WTC11 (cell line): ENCODE results near the gene NOM1. TPM values are rescaled to one million over a fixed set of nuclear protein-coding genes. Genes with fewer than 3 reads are reported as not detected.
A peak's percentile ranks its signal among the peaks of the same experiment; 100 is the strongest.

Experiments
- ATAC-seq: fragments of 200-7000 bp; cut with Tn5 transposase; 2 replicates; pipeline ENCODE4 v1.10.0; 2021; ENCODE audit warnings: mild to moderate bottlenecking, moderate library complexity
- CTCF ChIA-PET: fragments of 300-600 bp; sonication (Branson Sonifier 250); formaldehyde crosslinking; loops from one replicate; lab custom pipeline; 2021; ENCODE audit warnings: antibody characterized with exemption; lab: Charles Lee
- POLR2A ChIA-PET: fragments of 350-600 bp; sonication (Branson Sonifier 250); formaldehyde crosslinking; loops from one replicate; lab custom pipeline; 2021; ENCODE audit warnings: antibody characterized with exemption; lab: Charles Lee
- DNase-seq: peaks from one replicate; pipeline ENCODE4 v3.0.0; 2021; ENCODE audit warnings: low spot score
- H3K27ac Mint-ChIP-seq: 2 replicates; pipeline ENCODE4 v1.8.0; 2021; ENCODE audit warnings: mixed read lengths
- H3K27me3 Mint-ChIP-seq: 2 replicates; pipeline ENCODE4 v1.8.0; 2021; ENCODE audit warnings: low read depth, mild to moderate bottlenecking, moderate library complexity, mixed read lengths
- H3K36me3 Mint-ChIP-seq: 2 replicates; pipeline ENCODE4 v1.8.0; 2021; ENCODE audit warnings: mixed read lengths
- H3K4me1 Mint-ChIP-seq: 2 replicates; pipeline ENCODE4 v1.8.0; 2022; ENCODE audit warnings: mixed read lengths
- H3K4me3 Mint-ChIP-seq: 2 replicates; pipeline ENCODE4 v1.8.0; 2021; ENCODE audit warnings: mild to moderate bottlenecking, moderate library complexity, mixed read lengths
- H3K9me3 Mint-ChIP-seq: 2 replicates; pipeline ENCODE4 v1.8.0; 2021; ENCODE audit warnings: mixed read lengths
- CBFB ChIP-seq: sonication (generic); formaldehyde crosslinking; IDR thresholded peaks from 2 replicates; pipeline ENCODE4 v1.8.1; 2022; ENCODE audit warnings: mild to moderate bottlenecking, low read depth, missing genetic modification reagents
- JAZF1 ChIP-seq: fragments of 250-450 bp; sonication (Bioruptor Pico); IDR thresholded peaks from 2 replicates; pipeline ENCODE4 v1.9.0; 2021; ENCODE audit warnings: moderate library complexity, mild to moderate bottlenecking, inconsistent platforms
- MXD4 ChIP-seq: fragments of 250-450 bp; sonication (Bioruptor Pico); IDR thresholded peaks from 2 replicates; pipeline ENCODE4 v1.8.0; 2021; ENCODE audit warnings: mild to moderate bottlenecking, moderate library complexity, borderline replicate concordance
- NFE2L1 ChIP-seq: sonication (generic); formaldehyde crosslinking; IDR thresholded peaks from 2 replicates; pipeline ENCODE4 v1.8.1; 2023; ENCODE audit warnings: missing genetic modification reagents
- OVOL2 ChIP-seq: fragments of 250-450 bp; sonication (Bioruptor Pico); IDR thresholded peaks from 2 replicates; pipeline ENCODE4 v1.9.0; 2021; ENCODE audit warnings: mild to moderate bottlenecking, borderline replicate concordance
- RELA ChIP-seq: sonication (generic); formaldehyde crosslinking; IDR thresholded peaks from 2 replicates; pipeline ENCODE4 v1.8.1; 2022; ENCODE audit warnings: missing genetic modification reagents, mild to moderate bottlenecking, borderline replicate concordance
- ZBTB43 ChIP-seq: sonication (generic); formaldehyde crosslinking; IDR thresholded peaks from 2 replicates; pipeline ENCODE4 v1.8.1; 2023; ENCODE audit warnings: mild to moderate bottlenecking, missing genetic modification reagents
- ZNF121 ChIP-seq: sonication (generic); formaldehyde crosslinking; IDR thresholded peaks from 2 replicates; pipeline ENCODE4 v1.8.0; 2023; ENCODE audit warnings: missing genetic modification reagents
- ZNF219 ChIP-seq: sonication (generic); formaldehyde crosslinking; IDR thresholded peaks from 2 replicates; pipeline ENCODE4 v1.8.0; 2023; ENCODE audit warnings: missing genetic modification reagents, mild to moderate bottlenecking, borderline replicate concordance
- total RNA-seq: library from RNA; stranded (reverse); gene quantifications from 3 replicates; pipeline ENCODE4 v1.2.3, GENCODE V29; 2021
- TF ChIP-seq, protein P1 (sequence below): sonication (generic); formaldehyde crosslinking; conservative IDR thresholded peaks from 2 replicates; pipeline ENCODE4 v1.8.1; 2023; ENCODE audit warnings: mild to moderate bottlenecking, low read depth, missing genetic modification reagents, moderate library complexity
- TF ChIP-seq, protein P2 (sequence below): fragments of 250-450 bp; sonication (Bioruptor Pico); IDR thresholded peaks from 2 replicates; pipeline ENCODE4 v1.9.0; 2021; ENCODE audit warnings: mild to moderate bottlenecking
- TF ChIP-seq, protein P3 (sequence below): sonication (generic); formaldehyde crosslinking; IDR thresholded peaks from 2 replicates; pipeline ENCODE4 v1.8.1; 2023; ENCODE audit warnings: mild to moderate bottlenecking, missing genetic modification reagents, borderline replicate concordance
- TF ChIP-seq, protein P4 (sequence below): sonication (generic); formaldehyde crosslinking; IDR thresholded peaks from 2 replicates; pipeline ENCODE4 v1.8.0; 2023; ENCODE audit warnings: missing genetic modification reagents
- TF ChIP-seq, protein P5 (sequence below): sonication (generic); formaldehyde crosslinking; IDR thresholded peaks from 2 replicates; pipeline ENCODE4 v1.8.0; 2022; ENCODE audit warnings: mild to moderate bottlenecking, missing genetic modification reagents

The NOM1 gene
- total RNA-seq, 1 experiment from 2014 or later: 38.5 TPM

- Mint-ChIP-seq H3K4me3 (no peak overlapping the region), H3K9me3 (peaks cover 7% of the 10 kb centered on the region), H3K27me3 (no peaks in the 10 kb centered on the region), H3K4me1 (no peaks in the 10 kb centered on the region; the same call in 1 of the 2 replicates), H3K27ac (no peak overlapping the region), H3K36me3 (peaks cover 4% of the 10 kb centered on the region; the same call in 1 of the 2 replicates)
- TF ChIP-seq CBFB (CRISPR knock-in tag) (no peak), RELA (CRISPR knock-in tag) (no peak), NFE2L1 (CRISPR knock-in tag) (no peak), ZNF219 (CRISPR knock-in tag) (no peak), MXD4 (CRISPR knock-in tag) (no peak), OVOL2 (CRISPR knock-in tag) (no peak), ZNF121 (CRISPR knock-in tag) (no peak), JAZF1 (CRISPR knock-in tag) (no peak), ZBTB43 (CRISPR knock-in tag) (no peak)
- TF ChIP-seq, protein P1, sequence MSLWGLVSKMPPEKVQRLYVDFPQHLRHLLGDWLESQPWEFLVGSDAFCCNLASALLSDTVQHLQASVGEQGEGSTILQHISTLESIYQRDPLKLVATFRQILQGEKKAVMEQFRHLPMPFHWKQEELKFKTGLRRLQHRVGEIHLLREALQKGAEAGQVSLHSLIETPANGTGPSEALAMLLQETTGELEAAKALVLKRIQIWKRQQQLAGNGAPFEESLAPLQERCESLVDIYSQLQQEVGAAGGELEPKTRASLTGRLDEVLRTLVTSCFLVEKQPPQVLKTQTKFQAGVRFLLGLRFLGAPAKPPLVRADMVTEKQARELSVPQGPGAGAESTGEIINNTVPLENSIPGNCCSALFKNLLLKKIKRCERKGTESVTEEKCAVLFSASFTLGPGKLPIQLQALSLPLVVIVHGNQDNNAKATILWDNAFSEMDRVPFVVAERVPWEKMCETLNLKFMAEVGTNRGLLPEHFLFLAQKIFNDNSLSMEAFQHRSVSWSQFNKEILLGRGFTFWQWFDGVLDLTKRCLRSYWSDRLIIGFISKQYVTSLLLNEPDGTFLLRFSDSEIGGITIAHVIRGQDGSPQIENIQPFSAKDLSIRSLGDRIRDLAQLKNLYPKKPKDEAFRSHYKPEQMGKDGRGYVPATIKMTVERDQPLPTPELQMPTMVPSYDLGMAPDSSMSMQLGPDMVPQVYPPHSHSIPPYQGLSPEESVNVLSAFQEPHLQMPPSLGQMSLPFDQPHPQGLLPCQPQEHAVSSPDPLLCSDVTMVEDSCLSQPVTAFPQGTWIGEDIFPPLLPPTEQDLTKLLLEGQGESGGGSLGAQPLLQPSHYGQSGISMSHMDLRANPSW (CRISPR knock-in tag): no peak
- TF ChIP-seq, protein P2, sequence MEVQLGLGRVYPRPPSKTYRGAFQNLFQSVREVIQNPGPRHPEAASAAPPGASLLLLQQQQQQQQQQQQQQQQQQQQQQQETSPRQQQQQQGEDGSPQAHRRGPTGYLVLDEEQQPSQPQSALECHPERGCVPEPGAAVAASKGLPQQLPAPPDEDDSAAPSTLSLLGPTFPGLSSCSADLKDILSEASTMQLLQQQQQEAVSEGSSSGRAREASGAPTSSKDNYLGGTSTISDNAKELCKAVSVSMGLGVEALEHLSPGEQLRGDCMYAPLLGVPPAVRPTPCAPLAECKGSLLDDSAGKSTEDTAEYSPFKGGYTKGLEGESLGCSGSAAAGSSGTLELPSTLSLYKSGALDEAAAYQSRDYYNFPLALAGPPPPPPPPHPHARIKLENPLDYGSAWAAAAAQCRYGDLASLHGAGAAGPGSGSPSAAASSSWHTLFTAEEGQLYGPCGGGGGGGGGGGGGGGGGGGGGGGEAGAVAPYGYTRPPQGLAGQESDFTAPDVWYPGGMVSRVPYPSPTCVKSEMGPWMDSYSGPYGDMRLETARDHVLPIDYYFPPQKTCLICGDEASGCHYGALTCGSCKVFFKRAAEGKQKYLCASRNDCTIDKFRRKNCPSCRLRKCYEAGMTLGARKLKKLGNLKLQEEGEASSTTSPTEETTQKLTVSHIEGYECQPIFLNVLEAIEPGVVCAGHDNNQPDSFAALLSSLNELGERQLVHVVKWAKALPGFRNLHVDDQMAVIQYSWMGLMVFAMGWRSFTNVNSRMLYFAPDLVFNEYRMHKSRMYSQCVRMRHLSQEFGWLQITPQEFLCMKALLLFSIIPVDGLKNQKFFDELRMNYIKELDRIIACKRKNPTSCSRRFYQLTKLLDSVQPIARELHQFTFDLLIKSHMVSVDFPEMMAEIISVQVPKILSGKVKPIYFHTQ (CRISPR knock-in tag): no peak
- TF ChIP-seq, protein P3, sequence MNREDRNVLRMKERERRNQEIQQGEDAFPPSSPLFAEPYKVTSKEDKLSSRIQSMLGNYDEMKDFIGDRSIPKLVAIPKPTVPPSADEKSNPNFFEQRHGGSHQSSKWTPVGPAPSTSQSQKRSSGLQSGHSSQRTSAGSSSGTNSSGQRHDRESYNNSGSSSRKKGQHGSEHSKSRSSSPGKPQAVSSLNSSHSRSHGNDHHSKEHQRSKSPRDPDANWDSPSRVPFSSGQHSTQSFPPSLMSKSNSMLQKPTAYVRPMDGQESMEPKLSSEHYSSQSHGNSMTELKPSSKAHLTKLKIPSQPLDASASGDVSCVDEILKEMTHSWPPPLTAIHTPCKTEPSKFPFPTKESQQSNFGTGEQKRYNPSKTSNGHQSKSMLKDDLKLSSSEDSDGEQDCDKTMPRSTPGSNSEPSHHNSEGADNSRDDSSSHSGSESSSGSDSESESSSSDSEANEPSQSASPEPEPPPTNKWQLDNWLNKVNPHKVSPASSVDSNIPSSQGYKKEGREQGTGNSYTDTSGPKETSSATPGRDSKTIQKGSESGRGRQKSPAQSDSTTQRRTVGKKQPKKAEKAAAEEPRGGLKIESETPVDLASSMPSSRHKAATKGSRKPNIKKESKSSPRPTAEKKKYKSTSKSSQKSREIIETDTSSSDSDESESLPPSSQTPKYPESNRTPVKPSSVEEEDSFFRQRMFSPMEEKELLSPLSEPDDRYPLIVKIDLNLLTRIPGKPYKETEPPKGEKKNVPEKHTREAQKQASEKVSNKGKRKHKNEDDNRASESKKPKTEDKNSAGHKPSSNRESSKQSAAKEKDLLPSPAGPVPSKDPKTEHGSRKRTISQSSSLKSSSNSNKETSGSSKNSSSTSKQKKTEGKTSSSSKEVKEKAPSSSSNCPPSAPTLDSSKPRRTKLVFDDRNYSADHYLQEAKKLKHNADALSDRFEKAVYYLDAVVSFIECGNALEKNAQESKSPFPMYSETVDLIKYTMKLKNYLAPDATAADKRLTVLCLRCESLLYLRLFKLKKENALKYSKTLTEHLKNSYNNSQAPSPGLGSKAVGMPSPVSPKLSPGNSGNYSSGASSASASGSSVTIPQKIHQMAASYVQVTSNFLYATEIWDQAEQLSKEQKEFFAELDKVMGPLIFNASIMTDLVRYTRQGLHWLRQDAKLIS: no peak
- TF ChIP-seq, protein P4, sequence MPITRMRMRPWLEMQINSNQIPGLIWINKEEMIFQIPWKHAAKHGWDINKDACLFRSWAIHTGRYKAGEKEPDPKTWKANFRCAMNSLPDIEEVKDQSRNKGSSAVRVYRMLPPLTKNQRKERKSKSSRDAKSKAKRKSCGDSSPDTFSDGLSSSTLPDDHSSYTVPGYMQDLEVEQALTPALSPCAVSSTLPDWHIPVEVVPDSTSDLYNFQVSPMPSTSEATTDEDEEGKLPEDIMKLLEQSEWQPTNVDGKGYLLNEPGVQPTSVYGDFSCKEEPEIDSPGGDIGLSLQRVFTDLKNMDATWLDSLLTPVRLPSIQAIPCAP (CRISPR knock-in tag): no peak
- TF ChIP-seq, protein P5, sequence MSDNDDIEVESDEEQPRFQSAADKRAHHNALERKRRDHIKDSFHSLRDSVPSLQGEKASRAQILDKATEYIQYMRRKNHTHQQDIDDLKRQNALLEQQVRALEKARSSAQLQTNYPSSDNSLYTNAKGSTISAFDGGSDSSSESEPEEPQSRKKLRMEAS (CRISPR knock-in tag): no peak
- peak; percentile 11; the same call in 1 of the 2 replicates for ATAC-seq
- DNase-seq: no peak
- ChIA-PET CTCF (interaction anchor here (0.9 to 2.5 kb wide), 3 partner anchors 14 to 29 kb away, joined by 3 to 12 read pairs (median 3); no protein-coding TSS in a partner anchor), POLR2A (interaction anchor here (0.5 to 0.6 kb wide), 2 partner anchors 199 to 1458 kb away, joined by 5 read pairs; no protein-coding TSS in a partner anchor)
Measured at GRCh38 chr7:156985101-156985992, 35.8 kb downstream of the NOM1 start.
